Stimulated activated CD8-positive, alpha-beta memory T cell treated with anti-CD3 and anti-CD28 coated beads, Interleukin-12 subunit alpha, Interleukin-12 subunit beta, amount 100 ng/mL, for 24 hours (primary cell): ENCODE data around the gene HADH.
"Not testable (repeated sequence)": the region's sequence is repeated elsewhere in the genome, so short reads cannot be mapped to it uniquely, and the experiment has no call there.

Experiments
- DNase-seq: peaks from one replicate; pipeline ENCODE4 v3.0.0-alpha.2; 2020; ENCODE audit errors: extremely low read depth

HADH gene

DNA sequence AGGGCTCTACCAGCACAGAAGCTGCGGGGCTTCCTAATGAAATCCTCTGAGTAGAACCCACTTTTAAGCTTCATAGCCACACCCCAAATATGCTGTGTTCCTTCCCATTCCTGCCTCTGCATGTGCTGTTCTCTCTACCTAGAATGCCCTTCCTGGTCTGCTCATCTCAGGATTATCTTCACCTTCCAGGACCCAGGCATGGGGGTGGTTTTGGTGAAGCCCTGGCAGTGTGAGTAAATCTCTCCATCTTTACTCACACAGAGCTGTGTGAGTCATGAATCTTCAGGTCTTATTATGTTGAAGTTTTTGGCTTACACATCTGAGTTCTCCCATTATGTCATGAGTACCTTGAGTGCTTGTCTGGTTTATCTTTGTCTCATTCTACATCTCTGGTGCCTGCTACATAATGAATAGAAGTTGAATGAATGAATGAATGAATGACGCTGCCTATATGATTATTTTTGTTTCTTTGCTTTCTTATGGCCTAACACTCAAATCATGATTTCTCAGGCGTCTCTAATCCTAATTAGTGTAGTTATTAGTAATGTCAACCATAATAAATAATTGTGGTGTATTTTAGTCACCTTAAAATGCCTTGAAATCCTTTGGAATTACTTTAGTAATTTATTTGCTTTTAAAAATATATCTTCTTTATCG lies 41.9 kb downstream of the HADH start:
- DNase-seq: no peak

DNA sequence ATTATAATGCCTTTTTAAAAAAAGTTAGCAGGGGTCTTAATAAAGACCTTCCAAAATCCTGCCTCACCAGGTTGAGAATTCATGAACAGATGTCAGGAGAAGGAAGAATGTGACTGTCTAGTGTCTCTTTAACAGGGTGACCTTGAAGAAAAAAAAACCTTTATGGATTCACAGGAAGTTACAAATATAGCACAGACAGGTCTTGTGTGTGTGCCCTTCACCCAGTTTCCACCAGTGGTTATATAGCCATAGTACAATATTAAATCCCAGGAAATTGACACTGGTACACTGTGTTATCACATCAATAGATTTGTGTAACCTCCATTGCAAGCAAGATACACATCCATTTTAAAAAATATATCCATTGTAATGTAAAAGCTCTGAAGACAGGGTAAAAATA lies 43.7 kb downstream of the HADH start:
- DNase-seq: no peak

DNA sequence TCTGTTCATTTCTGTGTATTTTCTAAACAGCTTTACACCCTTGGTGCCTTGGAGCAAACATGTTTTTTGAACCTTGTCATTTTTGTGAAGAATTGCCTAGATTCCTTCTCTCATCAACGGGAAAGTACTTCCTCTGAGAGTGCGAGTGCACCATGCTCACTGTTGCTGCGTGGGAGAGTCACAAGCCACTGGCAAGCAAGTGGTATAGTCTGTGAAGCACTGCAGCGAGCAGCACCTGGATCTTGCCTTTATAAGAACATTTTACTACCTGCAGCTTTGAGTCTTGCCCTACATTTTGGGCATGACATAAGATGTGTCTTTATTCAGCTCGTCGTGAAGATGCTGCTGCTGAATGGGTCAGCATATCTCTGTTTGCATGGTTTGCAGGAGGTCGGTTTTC lies 44.9 kb downstream of the HADH start:
- DNase-seq: no peak

DNA sequence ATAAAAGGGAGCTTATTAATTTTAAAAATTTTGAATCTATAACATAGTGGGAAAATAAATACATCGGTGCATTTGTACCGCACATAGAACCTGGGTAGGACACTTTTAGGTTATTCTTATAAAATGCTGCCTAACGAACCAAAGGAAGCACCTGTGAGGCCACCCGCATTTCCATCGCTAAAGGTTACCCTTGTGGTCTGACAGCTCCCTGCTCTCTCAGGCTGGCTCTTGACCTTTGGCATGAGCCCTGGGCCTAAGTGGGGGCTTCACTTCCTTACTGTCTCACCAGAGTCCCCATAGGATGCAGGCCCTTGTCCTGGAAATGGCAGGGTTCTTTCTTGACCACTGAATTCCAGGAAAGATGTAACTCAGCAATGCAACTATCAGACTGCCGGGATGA lies 46.0 kb downstream of the HADH start:
- no peak for DNase-seq

DNA sequence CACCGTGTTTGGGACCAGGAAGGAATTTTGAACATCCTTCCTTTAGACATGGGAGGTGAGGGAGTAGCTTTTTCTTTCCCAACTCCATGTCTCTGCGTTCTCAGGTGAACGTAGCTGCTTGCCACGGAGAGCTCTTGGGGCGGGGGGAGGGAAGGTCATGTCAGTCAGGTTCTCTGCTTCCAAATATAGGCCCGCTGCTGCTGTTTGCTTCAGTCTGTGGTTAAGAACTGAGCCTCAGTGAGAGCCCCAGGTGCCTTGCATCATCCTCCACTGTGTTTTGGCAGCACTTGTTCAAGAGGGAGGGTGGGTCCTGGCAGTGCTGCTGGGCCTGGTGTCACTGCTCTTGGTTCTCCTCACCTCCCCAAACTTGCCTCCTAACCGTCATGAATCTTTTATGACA lies 46.5 kb downstream of the HADH start:
- DNase-seq: no peak

DNA sequence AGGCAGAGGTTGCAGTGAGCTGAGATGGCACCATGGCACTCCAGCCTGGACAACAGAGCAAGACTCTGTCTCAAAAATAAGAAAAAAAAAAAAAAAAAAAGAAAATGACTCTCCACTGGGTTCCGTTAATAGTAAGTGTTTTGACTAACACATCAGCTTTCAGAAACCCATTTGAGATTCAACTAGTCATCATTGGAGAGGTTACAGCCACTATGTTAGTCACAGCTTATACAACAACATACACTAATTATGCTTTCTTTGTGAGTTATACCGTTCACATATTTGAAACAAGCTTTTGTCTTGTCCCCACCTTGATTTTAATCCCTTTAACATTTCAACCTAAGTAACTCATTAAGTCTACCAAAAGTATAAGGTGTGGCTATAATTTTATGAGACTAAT lies 48.2 kb downstream of the HADH start:
- DNase-seq: no peak

DNA sequence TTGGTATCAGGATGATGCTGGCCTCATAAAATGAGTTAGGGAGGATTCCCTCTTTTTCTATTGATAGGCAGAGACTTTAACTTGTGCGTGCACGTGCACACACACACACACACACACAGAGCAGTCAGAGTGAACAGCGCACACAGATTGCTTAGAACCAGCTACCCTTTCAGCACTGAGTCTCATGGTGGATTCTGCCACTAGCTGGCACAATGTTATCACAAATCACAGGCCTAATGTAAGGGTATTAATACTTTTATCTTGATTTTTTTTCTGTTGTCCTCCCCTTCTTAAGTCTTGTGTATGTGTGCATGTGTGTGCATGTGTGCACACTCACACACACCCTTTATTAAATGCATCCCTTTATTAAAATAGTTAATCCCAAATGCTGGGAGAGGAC lies 53.2 kb downstream of the HADH start:
- no peak for DNase-seq

DNA sequence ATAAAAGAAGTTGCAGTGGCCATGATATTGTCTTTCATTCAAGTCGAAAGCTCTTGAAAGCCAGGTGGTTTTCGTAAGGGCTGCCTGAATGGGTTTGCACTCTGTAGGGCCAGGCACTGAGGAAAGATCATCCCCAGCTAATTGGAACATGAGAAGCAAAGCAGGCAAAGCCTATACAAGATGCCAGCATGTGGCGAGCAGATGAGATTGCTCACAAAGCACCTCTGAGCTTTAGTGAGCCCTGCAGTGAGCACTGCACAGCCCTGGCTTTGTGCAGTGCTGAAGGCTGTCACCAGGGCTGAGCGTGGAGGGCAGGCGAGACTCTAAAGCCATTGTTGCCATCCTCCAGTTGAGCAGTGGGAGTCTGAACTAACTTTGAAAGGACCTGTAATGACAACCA lies 53.8 kb downstream of the HADH start:
- DNase-seq: no peak

DNA sequence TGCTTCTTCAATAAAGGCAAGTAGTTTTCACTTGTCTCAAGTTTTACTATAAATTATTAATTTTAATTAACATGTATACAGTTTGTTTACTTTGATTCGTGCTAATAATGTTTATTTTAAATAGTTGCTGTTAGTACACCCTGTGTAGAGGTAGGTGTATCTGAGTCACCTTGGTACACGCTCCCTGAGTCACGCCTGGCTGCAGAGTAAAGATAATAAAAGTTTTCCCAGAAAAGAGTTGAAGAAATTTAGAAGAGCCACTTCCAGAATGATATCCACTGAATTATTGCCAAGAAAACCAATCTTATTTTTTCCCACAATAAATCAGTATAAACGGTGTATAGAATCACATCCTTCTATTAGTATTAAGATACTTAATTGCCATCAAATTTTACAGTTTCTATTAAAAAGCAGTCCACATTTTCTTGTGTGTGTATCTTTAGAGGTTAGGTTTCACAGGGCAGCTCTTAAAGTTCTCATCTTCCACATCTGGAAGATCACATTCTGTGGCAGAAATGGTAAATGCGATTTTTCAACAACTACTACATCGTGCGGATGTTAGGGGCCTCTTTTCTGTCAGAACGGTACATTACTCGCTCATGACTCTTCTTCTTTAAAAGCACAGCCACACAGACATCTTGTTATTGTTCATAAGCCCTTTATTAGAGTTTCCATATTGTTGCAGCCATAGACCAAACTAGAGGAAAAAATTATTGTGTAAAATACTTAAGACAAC lies 55.4 kb downstream of the HADH start:
- no peak for DNase-seq

DNA sequence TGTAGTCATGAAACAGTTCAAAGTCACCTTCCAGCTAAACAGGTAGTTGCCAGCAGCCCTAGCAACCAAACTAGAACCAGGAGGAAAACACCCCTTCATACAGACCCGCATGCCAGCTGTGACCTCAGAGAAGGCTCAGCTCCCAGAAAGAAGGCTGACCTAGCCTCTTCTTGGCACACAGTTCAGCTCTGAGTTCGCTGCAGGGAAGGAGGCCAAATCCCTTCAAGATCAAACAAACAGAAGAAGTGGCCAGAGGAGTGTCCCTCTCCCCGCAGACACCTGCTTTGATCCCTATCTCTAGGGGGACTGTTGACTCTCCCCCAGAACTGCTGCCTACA lies 56.0 kb downstream of the HADH start:
- no peak for DNase-seq

DNA sequence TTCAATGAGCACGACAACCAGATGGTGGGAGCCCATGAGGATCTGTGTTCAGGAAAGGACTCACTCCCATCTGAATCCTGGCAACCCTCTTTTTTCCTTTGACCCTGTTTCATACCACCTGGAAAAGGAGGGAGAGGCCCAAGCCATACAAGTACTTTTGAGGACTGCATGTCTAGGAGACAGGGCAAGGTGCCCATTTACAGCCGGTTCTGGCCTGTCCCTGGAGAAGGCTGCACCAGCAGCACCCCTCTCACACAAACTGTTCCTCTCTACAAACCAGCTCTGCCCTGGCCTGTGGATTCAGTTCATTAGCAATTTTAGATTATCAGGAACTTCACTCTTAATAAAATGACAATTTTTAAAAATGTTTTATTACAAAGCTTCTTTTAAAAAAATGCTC lies 57.5 kb downstream of the HADH start:
- no peak for DNase-seq

DNA sequence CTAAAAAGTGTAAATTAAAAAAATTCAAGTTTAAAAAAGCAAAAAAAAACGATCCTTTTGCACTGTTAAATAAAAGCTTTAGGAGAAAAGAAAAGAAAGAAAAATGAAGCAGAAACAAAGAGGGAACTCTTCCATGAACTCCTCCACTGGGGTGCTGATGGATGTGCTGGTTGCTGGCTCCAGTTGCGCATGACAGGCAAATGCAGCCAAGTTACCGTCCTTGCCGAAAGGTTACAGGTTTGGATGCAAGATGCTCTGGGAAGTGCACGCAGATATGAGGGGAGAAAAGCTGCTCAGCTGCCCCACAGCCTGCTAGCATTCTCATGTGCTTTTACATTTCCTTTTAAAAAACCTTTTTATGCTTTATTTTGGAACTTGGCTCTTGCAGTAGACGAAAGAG lies 58.5 kb downstream of the HADH start:
- DNase-seq: no peak

DNA sequence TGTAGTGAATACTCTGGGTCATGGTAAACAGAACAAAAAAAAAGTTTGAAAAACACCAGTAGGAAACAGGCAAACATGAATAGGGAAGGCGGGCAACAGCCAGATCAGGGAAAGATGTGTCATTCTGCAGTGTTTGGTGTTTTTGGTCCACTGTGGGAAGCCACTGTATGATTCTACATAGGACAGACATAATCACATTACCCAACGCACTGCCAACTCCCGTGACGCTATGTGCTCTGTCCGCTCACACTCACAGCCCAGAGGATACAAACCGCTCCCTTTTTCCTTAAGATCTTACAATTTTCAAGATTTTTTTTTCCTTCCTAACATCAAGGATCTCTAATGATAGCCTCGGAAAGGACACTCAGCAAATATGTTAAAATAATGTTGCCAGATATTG lies 59.3 kb downstream of the HADH start:
- no peak for DNase-seq

DNA sequence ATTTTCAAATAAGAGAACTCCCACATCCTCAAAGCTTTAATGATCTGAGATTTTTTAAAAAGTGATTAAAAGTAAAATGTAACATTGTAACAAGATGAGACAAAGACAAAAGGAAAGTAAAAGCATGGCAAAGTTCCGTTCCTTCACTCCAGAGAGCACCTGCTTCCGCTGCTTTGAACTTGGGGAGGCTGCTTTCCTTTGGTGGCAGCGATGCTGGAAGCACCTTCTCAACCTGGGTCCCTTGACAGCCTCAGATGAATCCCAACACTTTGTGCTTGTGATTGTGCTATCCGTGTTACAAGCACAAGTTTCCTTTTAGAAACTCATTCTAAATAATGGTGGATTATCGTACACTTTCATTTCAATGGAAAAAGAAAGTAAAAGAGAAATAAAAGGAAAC lies 59.7 kb downstream of the HADH start:
- DNase-seq: no peak

DNA sequence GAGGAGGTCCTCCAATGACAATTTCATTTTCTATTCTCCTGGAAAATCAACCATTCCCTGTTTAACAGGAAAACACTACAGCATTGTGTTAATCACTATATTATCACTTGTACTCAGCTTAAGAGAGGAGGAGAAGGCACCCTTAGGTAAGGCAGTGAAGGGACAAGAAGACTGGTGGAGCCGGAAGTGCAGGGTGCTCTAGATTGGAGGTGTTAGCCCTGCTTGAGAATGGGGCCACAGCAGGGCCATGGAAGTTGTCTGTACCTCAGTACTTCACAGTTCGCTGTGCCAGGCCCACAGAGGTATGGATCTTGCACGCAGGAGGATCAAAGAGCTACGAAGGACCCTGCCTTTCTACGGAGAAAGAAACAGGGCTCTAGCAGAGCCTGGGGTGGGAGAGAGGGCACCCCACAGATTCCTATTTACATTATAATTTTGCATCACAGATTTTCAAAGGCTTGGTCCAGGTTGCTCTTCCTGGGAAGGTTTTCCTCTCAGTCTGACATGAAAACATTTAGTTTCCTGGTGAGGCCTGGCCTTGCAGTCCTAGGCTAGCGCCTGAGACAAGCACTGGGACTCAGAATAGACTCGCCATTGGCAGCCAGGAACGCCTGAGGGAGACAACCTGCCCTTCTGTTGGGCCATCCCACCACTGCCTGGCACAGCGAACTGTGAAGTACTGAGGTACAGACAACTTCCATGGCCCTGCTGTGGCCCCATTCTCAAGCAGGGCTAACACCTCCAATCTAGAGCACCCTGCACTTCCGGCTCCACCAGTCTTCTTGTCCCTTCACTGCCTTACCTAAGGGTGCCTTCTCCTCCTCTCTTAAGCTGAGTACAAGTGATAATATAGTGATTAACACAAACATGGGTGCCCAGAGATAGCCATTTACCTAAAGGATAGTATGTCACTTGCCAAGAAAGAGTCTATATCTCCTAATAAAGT lies 60.8 kb downstream of the HADH start:
- not testable (repeated sequence) for DNase-seq

DNA sequence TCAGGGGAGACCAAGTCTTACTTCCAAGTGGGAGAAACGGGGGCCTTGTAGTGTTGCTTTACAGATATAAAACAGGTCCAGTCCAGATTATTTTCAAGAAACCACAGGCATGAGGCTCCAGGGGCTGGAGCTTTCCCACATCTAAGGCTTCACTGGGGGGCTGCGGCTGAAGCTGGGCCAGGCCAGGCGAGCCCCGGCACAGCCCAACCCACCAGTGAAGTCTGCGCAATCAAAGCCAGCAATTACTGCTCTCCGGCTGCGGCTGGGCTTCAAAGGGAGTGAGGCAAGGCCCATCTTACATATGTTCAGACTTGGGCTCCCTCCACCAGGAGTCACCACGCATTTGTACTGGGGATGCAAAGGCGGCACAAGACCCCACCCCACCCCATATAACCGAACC lies 61.7 kb downstream of the HADH start:
- DNase-seq: no peak

DNA sequence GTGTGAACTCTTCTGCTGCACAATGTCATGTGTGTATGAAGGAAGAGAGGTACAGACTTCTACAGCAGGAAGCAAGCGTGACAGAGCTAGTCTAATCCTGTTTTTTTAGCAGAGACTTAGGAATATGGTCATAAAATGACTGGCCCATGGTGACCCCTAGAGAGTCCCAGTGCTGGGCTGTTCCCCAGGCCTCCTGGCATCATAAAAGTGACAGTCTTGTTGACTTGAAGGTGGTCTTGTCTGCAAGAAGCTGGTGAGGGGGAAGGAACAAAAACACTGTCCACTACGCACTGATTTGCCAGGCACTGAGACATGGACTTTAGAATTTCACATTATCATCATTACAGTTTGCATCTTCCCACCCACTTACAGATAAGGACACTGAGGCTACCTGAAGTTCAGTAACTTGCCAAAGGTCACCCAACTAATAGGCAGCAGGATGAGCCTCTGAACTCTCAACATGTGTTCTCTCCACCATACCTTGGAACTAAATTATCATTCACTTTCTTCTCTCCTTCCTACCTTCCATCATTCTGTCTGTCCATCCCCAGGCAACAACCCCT lies 63.0 kb downstream of the HADH start:
- no peak for DNase-seq

DNA sequence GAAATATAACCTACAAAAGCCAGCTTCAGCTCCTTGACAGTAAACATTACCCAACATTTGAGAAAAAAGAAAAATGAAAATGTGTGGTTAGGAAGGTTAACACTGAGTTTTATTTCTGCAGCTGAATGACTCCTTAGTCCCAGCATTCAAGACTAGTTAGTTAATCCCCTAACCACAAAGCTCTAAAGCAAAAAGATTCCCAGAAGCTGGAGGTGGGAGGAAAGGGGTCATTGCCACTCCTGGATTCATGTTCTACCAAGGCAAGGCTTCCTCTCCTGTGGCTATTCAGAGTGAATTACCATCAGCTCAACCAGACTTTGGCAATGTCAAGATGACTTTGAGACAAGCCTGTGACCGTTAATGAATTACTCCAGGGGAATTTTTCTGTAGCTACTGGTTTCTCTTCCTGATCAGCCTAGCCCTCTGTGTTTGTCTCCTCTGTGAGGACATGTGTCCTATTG lies 63.6 kb downstream of the HADH start:
- DNase-seq: no peak

DNA sequence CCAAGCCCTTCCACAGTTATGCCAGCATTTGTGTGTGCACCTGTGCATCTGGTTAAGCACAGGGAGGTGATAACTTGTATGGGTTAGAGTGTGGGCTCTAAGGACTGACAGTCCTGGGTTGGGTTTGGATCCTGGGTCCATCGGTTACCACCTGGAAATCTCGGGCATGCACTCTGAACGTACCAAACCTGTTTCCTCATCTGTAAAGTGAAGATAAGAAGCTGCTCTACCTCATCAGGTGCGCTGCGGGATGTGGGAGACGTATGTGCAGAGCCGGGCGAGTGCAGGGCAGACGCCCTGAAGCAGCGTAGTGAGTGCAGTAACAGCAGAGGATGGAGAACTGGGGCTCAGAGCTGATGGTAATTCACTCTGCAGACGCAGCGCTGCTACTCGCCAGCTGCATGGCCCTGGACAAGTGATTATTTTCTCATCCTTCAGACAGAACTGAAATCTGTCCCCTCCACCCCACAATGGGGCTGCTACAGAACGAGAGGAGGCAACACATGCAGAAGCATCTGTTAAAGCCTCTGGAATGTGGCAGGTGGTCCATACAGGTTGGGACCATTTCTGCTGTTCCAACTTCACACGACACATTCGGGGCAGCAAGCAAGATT lies 64.4 kb downstream of the HADH start:
- no peak for DNase-seq

DNA sequence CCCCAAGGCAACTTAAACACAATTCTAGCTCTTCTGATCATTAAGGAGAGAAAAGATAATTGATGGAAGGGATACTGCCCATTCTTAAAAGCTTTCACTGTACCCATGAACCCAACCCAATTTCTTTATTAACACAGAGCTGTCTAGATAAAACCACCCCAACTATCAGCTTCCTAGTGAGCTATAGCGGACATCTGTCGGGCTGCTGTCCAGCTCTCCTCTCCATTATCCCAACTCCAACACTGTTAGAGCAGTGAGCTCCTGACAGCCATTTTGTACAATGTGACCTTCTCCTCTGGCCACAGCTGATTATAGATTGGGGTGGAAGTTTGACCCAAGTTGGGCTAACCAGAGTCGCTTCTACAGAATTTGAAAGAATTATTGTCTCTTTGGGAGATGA lies 66.1 kb downstream of the HADH start:
- no peak for DNase-seq

DNA sequence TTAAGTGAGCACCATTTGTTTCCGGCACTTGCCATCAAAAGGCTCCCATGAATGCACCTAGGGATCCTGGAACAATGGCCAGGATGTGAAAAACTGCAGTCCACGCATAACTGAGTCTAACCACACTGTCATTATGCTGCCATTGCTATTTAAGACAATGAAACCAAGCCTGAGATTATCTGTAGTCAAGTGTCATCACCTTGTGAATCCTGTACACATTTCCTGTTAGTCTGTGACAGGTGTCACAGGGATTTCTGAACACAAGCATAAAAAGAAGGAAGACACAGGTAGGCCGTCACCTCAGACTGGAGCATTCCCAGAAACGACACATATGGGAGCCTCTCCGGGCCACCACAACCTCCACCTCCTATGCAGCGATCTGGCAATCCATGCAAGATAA lies 66.7 kb downstream of the HADH start:
- DNase-seq: no peak
